GM06990 (cell line): ENCODE results near the gene RNPEP.

ENCODE experiments used
- DNase-seq: peaks from one replicate; pipeline ENCODE4 v3.0.0-alpha.2; 2011; ENCODE audit not compliant: insufficient read length; ENCODE audit errors: extremely low read depth
- H3K27me3 ChIP-seq: replicated peaks from 2 replicates; pipeline ENCODE4 v1.6.0; 2011; ENCODE audit warnings: low read length; ENCODE audit not compliant: control insufficient read depth, insufficient read depth
- H3K36me3 ChIP-seq: 2 replicates; pipeline ENCODE4 v1.5.1; 2011; ENCODE audit warnings: low read length; ENCODE audit not compliant: control insufficient read depth, insufficient read depth
- H3K4me3 ChIP-seq: replicated peaks from 2 replicates; pipeline ENCODE4 v1.5.1; 2011; ENCODE audit warnings: low read depth, mild to moderate bottlenecking, control low read depth, low read length
- TF ChIP-seq, protein P1 (sequence below): IDR thresholded peaks from 2 replicates; pipeline ENCODE4 v1.5.1; 2011; ENCODE audit warnings: low read length, control low read depth, mild to moderate bottlenecking, inconsistent platforms; ENCODE audit not compliant: insufficient read depth, poor library complexity, severe bottlenecking

RNPEP gene

DNA sequence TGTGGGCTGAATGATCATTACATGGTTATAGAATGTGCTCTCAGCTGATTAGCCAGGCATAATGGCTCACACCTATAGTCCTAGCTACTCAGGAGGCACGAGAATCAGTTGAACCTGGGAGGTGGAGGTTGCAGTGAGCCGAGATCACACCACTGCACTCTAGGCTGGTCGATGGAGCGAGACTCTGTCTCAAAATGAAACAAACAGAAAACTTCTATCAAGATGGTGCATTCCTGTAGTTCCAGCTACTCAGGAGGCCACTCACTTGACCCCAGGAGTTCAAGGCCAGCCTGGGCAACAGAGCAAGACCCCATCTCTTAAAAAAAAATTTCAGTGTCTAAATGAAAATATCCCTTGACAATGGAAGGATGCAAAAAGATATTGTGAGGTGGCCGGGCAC, 16.3 kb upstream of the RNPEP start:
- no peak overlapping the region for H3K4me3 ChIP-seq
- no peak for DNase-seq
- TF ChIP-seq, protein P1, sequence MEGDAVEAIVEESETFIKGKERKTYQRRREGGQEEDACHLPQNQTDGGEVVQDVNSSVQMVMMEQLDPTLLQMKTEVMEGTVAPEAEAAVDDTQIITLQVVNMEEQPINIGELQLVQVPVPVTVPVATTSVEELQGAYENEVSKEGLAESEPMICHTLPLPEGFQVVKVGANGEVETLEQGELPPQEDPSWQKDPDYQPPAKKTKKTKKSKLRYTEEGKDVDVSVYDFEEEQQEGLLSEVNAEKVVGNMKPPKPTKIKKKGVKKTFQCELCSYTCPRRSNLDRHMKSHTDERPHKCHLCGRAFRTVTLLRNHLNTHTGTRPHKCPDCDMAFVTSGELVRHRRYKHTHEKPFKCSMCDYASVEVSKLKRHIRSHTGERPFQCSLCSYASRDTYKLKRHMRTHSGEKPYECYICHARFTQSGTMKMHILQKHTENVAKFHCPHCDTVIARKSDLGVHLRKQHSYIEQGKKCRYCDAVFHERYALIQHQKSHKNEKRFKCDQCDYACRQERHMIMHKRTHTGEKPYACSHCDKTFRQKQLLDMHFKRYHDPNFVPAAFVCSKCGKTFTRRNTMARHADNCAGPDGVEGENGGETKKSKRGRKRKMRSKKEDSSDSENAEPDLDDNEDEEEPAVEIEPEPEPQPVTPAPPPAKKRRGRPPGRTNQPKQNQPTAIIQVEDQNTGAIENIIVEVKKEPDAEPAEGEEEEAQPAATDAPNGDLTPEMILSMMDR = no peak
- no peaks in the 10 kb centered on the region for H3K27me3 ChIP-seq
- H3K36me3 ChIP-seq = peaks cover 7% of the 10 kb centered on the region

DNA sequence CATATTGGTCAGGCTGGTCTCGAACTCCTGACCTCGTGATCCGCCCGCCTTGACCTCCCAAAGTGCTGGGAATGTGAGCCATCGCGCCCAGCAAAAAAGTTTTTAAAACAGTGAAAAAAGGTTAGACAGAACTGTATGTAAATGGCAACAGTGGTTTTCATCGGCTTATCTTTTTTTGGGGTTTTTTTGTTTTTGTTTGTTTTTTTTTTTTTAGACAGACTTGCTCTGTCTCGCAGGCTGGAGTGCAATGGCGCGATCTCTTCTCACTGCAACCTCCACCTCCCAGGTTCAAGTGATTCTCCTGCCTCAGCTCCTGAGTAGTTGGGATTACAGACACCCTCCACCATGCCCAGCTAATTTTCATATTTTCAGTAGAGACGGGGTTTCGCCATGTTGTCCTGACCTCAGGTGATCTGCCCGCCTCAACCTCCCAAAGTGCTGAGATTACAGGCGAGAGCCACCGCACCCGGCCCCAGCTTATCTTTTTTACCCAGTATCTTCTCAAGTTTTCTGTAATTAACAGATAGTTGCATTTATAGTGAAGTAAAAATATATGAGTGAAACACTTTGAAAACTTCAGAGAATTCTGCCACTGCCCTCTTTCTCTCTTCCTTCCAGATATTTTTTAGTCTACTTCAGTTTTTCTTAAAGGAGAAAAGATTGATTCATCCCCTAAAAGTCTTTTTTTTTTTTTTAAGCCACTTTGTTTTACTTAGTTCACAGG, 14.1 kb upstream of the RNPEP start:
- DNase-seq = no peak
- TF ChIP-seq, protein P1 = no peak
- Histone ChIP-seq H3K4me3 (no peak overlapping the region), H3K36me3 (peaks cover 5% of the 10 kb centered on the region), H3K27me3 (no peaks in the 10 kb centered on the region)

GRCh38 chr1:201970334-201971159, 11.9 kb upstream of the RNPEP start:
- Histone ChIP-seq H3K36me3 (peaks cover 2% of the 10 kb centered on the region; the same call in 1 of the 2 replicates), H3K27me3 (no peaks in the 10 kb centered on the region), H3K4me3 (no peak overlapping the region)
- TF ChIP-seq, protein P1 = no peak
- no peak for DNase-seq

GRCh38 chr1:201982082-201982622, 296 bp upstream of the RNPEP start:
- H3K27me3 ChIP-seq = no peaks in the 10 kb centered on the region
- no peaks in the 10 kb centered on the region for H3K36me3 ChIP-seq
- DNase-seq = no peak
- TF ChIP-seq, protein P1 = no peak
- H3K4me3 ChIP-seq = peak overlapping the region; percentile 81

DNA sequence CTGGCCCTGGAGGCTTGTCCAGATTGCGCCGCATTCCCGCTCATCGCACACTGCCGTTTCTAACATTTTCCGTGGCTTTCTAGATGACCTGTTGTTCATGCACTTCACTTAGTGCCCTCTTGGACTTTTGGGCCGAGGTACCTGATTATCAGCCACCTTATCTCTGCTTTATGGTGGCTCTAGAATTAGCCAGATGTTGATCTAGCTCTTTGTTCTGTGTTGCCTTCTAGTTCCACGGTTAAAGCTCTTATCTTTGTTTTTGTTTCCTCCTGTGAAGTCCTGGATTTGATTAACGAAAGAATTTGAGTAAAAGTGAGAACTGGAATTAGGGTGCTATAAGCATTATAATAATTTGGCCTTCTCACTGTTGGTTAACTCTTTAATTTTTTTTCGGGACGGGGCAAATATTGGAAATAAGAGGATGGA, 945 bp downstream of the RNPEP start:
- H3K27me3 ChIP-seq = no peaks in the 10 kb centered on the region
- H3K36me3 ChIP-seq = peaks cover under 1% of the 10 kb centered on the region
- TF ChIP-seq, protein P1 = no peak
- DNase-seq = no peak
- H3K4me3 ChIP-seq = peak overlapping the region; percentile 81
